ENCODE measurements around the gene BNIP5.
"Not testable (repeated sequence)": the region's sequence is repeated elsewhere in the genome, so short reads cannot be mapped to it uniquely, and the experiment has no call there.

Gene BNIP5

GRCh38 chr6:36340618-36341454 is 4.1 kb upstream of the BNIP5 start:
- peak; percentile 77 for DNase-seq

GRCh38 chr6:36340306-36340617 is 3.6 kb upstream of the BNIP5 start:
- no peak for DNase-seq

DNA sequence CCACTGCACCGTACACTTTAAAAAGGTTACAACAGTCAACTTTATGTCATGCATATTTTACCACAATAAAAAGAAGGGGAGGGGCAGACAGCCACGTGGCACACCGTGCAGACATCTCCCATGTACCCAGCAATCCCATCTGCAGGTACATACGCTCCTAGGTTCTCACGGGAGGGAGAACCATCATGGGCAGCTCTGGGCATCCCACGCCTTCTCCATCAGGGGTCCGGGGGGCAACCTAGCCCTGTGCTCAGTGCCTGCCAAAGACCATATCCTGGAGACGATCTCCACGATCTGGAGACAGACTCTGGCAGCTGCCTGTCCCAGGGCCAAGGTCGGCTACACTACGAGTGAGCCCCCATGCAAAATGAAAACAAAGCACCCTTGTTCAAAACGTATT is 2.5 kb upstream of the BNIP5 start:
- DNase-seq: no peak

DNA sequence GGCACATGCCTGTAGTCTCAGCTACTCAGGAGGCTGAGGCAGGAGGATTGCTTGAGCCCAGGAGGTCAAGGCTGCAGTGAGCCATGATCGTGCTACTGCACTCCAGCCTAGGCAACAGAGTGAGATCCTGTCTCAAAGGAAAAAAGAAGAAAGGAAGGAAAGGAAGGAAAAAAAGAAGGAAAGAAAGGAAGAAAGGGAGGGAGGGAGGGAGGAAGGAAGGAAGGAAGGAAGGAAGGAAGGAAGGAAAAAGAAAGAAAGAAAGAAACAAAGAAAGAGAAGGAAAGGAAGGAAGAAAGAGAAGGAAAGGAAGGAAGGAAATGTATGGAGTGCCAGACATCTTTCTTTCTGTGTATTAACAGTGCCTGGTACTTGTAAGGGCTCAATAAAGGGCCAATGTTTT is 1.5 kb upstream of the BNIP5 start:
- not testable (repeated sequence) for DNase-seq

DNA sequence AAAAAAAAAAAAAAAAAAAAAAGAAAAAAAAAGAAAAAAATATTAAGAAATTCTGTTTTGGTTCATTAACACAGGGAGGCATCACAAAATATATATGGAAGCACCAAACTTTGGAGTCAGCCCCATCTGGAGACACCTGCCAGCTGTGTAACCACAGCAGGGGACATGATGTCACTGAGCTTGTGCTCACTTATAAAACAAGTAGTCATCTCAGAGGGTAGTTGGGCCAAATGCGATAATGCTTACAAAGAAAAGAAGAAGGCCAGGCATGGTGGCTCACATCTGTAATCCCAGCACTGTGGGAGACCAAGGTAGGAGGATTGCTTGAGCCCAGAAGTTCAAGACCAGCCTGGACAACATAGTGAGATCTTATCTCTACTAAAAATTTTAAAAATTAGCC is 1.1 kb upstream of the BNIP5 start:
- DNase-seq: no peak

GRCh38 chr6:36336208-36336710 is 429 bp downstream of the BNIP5 start:
- no peak for DNase-seq

DNA sequence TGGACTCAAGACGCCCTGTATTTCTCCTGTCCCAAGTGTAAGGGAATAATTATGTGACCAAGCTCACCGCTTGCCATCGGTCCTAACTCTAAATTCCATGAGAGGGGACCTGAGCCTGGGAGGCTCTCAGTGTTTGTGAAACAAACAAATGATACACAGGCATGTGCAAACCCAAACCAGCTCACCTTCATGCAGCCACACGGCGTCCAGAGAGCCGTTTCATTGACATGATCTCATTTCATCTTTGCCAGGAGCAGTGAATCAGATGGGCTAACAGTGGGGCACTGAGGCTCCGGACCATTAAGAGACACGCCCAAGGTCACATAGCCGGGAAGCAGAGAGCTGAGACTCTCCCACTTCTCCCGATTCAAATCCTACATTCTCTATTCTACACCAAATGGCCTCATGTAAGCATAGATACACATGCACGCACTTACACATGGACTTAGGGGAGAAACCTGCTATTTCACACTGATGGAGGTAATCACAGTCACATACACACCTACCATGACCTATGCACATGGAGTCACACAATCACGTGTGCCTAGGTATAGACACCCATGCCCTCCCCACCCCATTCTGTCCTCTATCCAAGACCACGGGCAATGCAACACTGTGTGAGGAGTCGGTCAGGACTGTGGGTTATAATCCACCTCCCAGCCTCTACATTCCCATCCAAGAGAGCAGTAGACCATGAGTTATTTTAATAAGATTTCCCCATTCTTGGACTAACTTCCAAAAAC is 1.1 kb downstream of the BNIP5 start:
- DNase-seq: no peak

- DNase-seq: no peak
These were observed 1.7 kb downstream of the BNIP5 start for GRCh38 chr6:36334832-36335459.

DNA sequence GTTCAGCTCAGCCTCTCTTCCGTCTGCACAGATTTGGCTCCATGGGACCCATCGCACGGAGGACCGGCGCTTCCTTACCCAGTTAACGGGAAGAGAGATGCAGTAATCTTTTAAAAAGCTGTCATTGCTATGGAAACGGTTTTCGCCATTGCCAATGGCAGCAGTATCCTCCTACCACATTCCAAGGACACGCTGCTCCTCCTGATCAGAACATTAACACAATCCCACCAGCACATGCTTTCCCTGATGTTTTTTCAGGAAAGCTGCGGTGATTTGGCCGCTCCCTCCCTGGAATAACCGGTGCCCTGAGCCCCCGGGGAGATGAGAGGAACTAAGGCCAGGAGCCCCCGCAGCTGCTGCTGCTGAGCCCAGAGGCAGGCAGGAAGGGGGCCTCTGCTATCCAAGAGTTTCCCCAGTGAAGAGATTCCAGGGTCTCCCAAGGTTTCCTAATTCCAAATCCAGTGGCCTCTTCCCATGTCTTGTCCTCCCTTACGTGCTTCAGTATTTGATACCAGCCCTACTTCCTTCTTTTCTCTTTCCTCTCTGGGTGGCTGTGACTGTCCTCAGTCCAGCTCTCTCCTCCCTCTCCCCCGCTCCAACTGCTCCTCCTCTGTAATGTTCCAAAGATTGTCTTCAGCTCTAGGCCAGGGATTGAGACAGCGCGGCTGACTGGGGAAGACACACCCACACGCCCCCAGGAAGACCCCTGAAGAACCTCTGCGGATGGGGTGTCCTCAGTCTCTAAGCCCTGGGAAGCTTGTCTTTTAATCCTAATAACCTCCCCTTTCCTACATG is 2.6 kb downstream of the BNIP5 start:
- DNase-seq: no peak

DNA sequence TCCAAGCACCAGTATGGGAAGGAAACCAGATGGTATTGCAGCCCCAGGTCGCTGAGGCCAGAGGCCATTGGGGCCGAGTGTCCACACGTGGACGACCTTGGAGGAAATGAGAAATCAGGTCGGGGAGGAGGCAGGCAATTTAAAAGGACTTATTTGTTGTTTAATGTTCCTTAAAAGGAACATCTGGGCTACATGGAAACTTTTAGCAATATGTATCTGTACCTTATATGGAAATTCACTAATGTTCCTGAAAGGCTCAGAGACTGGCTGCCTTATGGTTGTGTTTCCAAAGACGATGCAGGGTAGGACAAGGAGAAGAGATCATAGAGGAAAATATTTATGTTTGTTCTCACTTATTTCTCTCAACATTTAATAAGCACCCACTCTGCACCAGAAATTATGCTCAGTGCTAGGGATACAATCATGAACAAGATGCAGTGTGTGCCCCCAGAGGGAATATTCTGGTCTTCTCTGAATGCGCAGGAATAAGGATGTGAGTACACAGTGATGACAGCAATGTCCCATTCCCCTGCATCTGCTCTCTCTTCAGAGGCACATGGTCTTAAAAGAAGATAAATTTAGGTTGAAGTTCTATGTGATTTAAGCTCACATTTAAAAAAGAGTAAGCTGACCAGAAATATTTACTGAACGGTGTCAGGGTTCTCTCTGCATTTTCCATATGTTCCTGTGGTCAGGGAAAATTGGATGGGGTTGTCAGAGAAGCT is 3.4 kb downstream of the BNIP5 start:
- DNase-seq: no peak

- DNase-seq: no peak
These were observed 5.3 kb downstream of the BNIP5 start for GRCh38 chr6:36331381-36331780.

DNA sequence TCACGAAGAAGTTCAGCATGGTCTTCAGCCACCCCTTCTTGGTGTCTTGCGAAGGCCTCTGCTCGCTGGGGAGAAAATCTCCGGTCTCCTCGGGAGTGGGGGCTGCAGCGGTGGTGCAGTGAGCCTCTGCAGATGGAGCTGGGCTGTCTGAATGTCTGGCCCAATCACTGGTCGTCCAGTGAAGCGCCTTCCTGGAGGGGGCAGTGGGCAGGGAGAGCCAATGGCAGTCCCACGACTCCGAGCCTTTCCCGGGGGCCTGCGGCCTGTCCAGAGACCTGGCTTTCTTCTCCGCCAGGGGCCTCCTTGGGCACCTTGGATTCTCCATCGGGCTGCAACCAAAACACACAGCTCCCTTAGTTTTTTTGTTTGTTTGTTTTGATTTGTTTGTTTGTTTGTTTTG is 6.3 kb downstream of the BNIP5 start:
- no peak for DNase-seq

DNA sequence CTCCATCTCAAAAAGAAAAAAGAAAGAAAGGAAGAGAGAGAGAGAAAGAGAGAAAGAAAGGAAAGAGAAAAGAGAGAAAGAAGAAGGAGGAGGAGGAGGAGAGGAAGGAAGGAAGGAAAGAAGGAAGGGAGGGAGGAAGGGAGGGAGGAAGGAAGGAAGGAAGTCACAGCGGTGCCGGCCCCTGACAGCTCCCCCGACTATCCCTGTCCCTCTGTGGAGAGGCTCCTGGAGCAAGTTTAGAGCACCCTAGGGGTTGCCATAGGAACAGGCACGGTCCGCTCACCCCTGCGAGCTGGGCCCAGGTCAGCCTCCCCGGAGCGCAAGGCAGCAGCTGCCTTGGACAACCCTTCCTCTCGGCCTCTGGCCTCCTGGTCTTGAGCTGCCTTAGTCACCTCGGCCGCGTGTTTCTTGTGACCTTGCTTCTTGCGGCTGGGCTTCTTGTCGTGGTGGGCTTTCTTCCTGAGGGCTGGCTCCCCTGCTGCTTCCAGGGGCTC is 6.8 kb downstream of the BNIP5 start:
- no peak for DNase-seq

GRCh38 chr6:36328600-36328999 is 8.1 kb downstream of the BNIP5 start:
- no peak for DNase-seq

DNA sequence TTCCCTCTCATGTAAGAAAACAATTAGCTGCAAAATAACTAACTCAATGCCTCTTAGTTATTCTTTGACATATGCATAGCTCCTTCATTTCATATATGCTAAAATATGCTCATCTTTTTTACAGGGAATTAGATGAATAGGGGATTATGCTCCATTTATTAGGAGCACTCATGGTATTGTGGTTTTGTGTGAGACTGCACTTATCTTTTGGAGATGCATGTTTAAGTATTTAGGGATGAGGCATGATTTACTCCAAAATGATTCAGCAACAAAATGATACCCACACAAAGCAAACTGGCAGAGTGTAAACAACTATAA is 8.8 kb downstream of the BNIP5 start:
- no peak for DNase-seq

- no peak for DNase-seq
These were observed 9.3 kb downstream of the BNIP5 start for GRCh38 chr6:36327226-36327918.

DNA sequence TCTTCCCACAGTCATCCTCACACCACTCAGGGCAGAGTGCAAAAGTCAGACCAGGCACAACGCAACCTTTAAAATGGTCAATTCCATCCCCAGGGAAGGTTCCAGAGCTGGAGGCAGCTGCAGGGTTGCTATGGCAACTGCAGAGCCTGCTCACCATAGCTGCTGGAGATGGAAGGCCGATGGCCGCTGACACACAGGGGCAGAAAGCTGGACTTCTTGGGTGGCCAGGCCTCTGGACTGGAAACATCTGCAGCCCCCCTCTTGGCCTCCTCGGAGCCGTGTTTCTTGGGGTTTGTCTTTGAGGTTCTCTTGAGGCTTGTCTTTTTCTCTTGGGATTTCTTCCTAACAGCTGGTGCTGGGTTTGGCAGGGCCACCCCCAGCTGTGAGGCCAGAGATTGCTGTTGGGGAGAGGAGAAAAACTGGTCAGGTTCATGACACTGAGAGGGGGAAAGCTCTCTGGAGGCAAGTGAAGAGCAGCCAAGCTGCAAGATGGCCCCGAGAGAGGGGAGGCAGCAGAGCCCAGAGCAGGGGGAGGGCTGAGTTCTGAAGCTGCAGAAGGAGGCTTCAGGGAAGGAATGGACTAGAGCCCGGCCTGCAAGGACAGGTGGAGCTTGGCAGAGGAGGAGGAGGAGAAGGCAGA is 10.2 kb downstream of the BNIP5 start:
- no peak for DNase-seq

DNA sequence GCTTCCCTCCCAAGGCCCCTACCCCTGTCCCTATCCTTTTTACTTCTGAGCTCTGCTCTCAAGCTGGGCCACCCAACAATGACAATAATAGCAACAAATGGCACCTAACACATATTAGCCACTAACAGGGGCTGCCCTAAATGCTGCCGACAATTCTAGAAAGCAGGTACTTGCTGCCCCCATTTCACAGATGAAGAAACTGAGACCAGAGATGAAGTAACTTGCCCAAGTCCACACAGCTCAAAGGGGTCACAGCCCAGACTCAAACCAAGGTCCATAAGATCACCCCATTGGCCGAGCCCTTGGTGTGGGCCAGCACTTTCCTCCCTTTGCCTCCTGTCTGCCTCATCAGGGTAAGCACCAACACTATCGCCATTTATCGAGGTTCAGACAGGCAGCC is 12.0 kb downstream of the BNIP5 start:
- no peak for DNase-seq

- DNase-seq: no peak
These were observed 12.5 kb downstream of the BNIP5 start for GRCh38 chr6:36324191-36324590.

GRCh38 chr6:36323062-36323461 is 13.6 kb downstream of the BNIP5 start:
- no peak for DNase-seq

DNA sequence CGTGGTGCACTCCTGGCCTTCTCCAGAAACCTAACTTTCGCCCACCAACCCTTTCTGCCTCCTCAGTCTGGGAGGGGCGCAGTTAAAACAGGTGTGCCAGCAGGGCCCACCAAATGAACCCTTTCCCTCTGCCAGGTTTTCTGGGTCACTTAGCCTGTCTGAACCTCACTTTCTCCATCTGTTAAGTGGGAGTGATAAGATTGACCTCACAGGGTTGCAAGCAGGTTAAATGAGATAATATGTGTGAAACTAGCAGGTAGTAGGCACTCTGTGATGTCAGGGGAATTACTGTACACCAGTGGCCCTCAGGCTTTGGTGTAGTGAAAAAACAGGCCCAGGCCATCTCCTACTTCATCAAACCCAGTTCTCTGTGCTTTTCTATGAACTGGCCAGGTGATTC is 14.1 kb downstream of the BNIP5 start:
- no peak for DNase-seq

Data from stimulated activated CD4-positive, alpha-beta T cell treated with anti-CD3 and anti-CD28 coated beads, Interleukin-4, amount 100 ng/mL, for 1 hour (primary cell).